Parathyroid adenoma (tissue), 2 donors: ENCODE measurements around the gene MEIS3.

Experiments used
- H2AFZ ChIP-seq: fragments of 300-600 bp; sonication (generic); one replicate; pipeline ENCODE4 v1.7.0; 2017; ENCODE audit warnings: antibody characterized with exemption, mild to moderate bottlenecking
- H3K27ac ChIP-seq: fragments of 300-600 bp; sonication (generic); one replicate; pipeline ENCODE4 v1.7.0; 2017
- H3K27me3 ChIP-seq: fragments of 300-600 bp; sonication (generic); one replicate; pipeline ENCODE4 v1.7.0; 2017; ENCODE audit warnings: low read length; ENCODE audit not compliant: control insufficient read depth, insufficient read depth
- H3K36me3 ChIP-seq: fragments of 300-600 bp; sonication (generic); one replicate; pipeline ENCODE4 v1.7.0; 2017; ENCODE audit warnings: low read length; ENCODE audit not compliant: control insufficient read depth, insufficient read depth
- H3K4me1 ChIP-seq: fragments of 300-600 bp; sonication (generic); one replicate; pipeline ENCODE4 v1.7.0; 2017; ENCODE audit warnings: control low read depth
- H3K4me2 ChIP-seq: fragments of 300-600 bp; sonication (generic); one replicate; pipeline ENCODE4 v1.7.0; 2017; ENCODE audit warnings: low read length
- H3K4me3 ChIP-seq: fragments of 300-600 bp; sonication (generic); one replicate; pipeline ENCODE4 v1.7.0; 2017; ENCODE audit warnings: low read depth, low read length
- H3K79me2 ChIP-seq: fragments of 300-600 bp; sonication (generic); one replicate; pipeline ENCODE4 v1.7.0; 2017; ENCODE audit warnings: control low read depth
- H3K9ac ChIP-seq: fragments of 300-600 bp; sonication (generic); one replicate; pipeline ENCODE4 v1.7.0; 2017; ENCODE audit warnings: mild to moderate bottlenecking
- H3K9me3 ChIP-seq: fragments of 300-600 bp; sonication (generic); one replicate; pipeline ENCODE4 v1.7.0; 2017; ENCODE audit warnings: low read length; ENCODE audit not compliant: control insufficient read depth
- TF ChIP-seq, protein P1 (sequence below): fragments of 300-600 bp; sonication (generic); IDR thresholded peaks from one replicate; pipeline ENCODE4 v1.7.0; 2017; ENCODE audit warnings: antibody characterized with exemption, mild to moderate bottlenecking
- donor health status: primary hyperparathyroidism.

MEIS3 gene

DNA sequence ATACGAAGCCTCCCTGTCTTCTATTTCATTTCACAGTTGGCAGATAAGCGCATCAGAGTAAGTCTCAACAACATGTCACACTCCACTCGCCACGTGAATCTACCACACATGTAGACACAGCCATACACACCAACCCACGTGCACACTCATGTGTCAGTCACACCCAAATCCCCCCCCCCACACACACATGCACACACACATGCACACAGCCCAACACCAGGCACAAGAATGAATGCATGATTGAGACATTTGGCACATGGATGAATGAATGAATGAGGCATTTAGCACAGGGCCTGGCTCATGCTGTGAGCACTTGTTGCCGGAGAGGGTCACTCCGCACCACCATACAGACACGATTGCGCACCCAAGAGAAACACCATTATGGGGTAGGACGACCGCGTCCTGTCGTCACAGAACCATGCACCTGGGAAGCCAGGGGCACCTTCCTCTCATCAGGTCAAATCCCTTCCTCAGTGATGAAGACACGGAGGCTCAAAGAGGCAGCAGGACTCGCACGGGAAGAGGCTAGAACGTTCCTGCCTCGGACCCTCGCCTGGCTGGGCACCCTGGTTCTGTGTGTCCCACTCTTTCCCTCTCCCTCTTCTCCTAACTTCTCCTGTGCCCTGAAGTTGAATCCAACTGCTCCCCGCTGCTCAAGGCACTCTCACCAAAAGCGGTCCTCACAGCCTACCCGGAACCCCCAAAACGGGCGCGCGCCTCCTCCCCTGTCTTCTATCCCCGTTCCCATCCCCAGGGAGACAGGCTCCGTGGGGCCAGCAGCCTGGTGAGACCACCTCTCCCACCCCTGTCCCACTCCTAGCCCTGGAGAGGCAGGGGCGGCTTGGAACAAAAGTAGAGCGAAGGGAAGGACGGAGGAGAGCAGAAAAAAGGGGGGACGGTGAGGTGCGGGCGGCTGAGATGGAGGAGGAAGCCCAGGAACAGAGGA lies 1.3 kb downstream of the MEIS3 start:
- H3K4me2 ChIP-seq = no peak overlapping the region
- no peaks in the 10 kb centered on the region for H3K36me3 ChIP-seq
- no peak overlapping the region for H3K27ac ChIP-seq
- H3K9ac ChIP-seq = no peak overlapping the region
- peaks cover 11% of the 10 kb centered on the region for H3K27me3 ChIP-seq
- no peaks in the 10 kb centered on the region for H3K9me3 ChIP-seq
- TF ChIP-seq, protein P1, sequence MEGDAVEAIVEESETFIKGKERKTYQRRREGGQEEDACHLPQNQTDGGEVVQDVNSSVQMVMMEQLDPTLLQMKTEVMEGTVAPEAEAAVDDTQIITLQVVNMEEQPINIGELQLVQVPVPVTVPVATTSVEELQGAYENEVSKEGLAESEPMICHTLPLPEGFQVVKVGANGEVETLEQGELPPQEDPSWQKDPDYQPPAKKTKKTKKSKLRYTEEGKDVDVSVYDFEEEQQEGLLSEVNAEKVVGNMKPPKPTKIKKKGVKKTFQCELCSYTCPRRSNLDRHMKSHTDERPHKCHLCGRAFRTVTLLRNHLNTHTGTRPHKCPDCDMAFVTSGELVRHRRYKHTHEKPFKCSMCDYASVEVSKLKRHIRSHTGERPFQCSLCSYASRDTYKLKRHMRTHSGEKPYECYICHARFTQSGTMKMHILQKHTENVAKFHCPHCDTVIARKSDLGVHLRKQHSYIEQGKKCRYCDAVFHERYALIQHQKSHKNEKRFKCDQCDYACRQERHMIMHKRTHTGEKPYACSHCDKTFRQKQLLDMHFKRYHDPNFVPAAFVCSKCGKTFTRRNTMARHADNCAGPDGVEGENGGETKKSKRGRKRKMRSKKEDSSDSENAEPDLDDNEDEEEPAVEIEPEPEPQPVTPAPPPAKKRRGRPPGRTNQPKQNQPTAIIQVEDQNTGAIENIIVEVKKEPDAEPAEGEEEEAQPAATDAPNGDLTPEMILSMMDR = no peak
- H3K4me1 ChIP-seq = no peaks in the 10 kb centered on the region
- H3K79me2 ChIP-seq = no peaks in the 10 kb centered on the region
- no peak overlapping the region for H2AFZ ChIP-seq
- H3K4me3 ChIP-seq = no peak overlapping the region

DNA sequence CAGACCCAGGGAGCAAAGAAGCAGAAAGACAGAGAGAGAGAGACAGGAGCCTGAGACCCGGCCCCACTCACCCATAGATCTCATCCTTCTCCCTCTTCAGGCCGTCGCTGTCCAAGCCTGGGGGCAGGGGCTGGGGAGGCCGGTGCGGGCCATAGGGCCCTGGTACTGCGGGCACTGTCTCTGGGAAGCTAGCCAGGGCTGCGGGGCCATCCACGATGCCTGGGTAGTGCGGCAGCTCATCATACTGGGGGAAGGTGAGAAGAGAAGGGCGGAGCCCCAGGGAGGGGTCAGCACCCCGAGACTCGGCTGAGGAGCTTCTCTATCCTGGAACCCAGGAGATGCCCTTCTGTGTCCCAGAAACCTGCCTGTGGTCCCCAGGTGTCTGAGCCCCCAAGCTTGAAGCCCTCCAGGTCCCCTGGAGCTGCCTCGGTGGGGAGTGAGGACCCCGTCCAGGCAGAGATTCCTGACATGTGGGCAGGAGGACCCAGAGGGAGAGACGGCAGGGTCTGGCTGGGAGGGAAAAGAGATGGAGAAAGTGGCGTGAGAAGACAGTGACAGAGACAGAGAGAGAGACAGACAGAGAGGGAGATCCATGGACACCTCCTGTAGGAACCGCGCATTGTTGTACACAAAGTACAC lies 2.1 kb downstream of the MEIS3 start:
- Histone ChIP-seq H3K4me1 (no peaks in the 10 kb centered on the region), H3K9ac (no peak overlapping the region), H3K27me3 (peaks cover 11% of the 10 kb centered on the region), H3K27ac (no peak overlapping the region), H3K4me3 (no peak overlapping the region), H3K79me2 (no peaks in the 10 kb centered on the region), H2AFZ (no peak overlapping the region), H3K36me3 (no peaks in the 10 kb centered on the region), H3K9me3 (no peaks in the 10 kb centered on the region), H3K4me2 (no peak overlapping the region)
- TF ChIP-seq, protein P1 = no peak

DNA sequence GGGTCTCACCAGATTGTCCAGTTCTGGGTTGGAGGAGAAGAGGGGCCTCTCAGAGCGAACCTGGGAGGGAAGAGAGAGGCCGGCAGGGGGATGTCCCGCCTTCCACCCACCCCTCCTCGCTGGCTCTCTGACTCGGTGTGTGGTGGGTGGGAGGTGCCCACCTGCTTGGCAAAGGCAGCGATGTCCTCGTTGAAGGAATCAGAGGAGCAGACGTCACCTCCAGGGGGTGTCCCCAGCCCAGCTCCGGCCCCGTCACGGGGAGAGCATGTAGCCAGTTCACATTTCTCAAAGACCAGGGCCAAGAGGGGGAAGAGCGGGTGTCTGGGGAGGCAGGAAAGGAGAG lies 2.7 kb downstream of the MEIS3 start:
- TF ChIP-seq, protein P1 = no peak
- no peak overlapping the region for H3K4me3 ChIP-seq
- no peak overlapping the region for H2AFZ ChIP-seq
- H3K9me3 ChIP-seq = no peaks in the 10 kb centered on the region
- H3K4me2 ChIP-seq = no peak overlapping the region
- H3K79me2 ChIP-seq = no peaks in the 10 kb centered on the region
- H3K4me1 ChIP-seq = no peaks in the 10 kb centered on the region
- H3K27ac ChIP-seq = no peak overlapping the region
- H3K27me3 ChIP-seq = peaks cover 11% of the 10 kb centered on the region
- H3K9ac ChIP-seq = no peak overlapping the region
- no peaks in the 10 kb centered on the region for H3K36me3 ChIP-seq

DNA sequence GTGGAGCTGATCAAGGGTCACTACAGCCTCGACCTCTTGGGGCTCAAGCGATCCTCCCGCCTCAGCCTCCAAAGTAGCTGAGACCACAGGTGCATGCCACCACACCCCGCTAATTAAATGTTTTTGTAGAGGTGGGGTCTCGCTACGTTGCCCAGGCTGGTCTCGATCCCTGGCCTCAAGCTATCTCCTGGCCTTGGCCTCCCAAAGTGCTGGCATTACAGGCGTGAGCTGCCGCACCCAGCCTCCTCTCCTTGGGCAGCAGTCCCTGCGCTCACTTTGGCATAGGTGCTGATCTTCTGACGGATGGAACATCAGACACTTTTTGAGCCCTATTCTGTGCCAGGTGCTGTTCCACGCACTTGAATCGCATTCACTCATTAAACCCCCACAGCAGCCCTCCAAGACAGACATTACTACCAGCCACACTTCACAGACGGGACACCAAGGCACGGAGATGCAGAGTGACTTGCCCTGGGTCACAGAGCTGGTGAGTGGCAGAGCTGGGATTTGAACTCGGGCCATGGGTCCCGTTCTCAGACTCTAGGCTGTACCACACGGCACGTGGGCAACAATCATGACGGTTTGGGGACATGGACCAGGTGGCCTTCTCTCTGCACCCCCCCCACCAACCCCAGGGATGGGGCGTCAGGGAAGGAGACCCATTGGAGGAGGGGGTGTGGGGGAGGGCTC lies 3.2 kb downstream of the MEIS3 start:
- Histone ChIP-seq H3K9ac (no peak overlapping the region), H3K4me3 (no peak overlapping the region), H3K79me2 (no peaks in the 10 kb centered on the region), H3K36me3 (no peaks in the 10 kb centered on the region), H3K4me1 (no peaks in the 10 kb centered on the region), H3K27ac (no peak overlapping the region), H3K9me3 (no peaks in the 10 kb centered on the region), H3K4me2 (no peak overlapping the region), H3K27me3 (peaks cover 7% of the 10 kb centered on the region), H2AFZ (no peak overlapping the region)
- TF ChIP-seq, protein P1 = no peak
